K562 (cell line): ENCODE measurements around the gene METAP1D. TPM values are rescaled to one million over a fixed set of nuclear protein-coding genes. Genes with fewer than 3 reads are reported as not detected.

ENCODE experiments used
- CXXC5 ChIP-seq: fragments of 250-450 bp; sonication (Bioruptor Pico); IDR thresholded peaks from 2 replicates; pipeline ENCODE4 v1.8.0; 2022; ENCODE audit warnings: inconsistent platforms, mild to moderate bottlenecking, moderate library complexity
- FOXA3 ChIP-seq, 2 experiments: fragments of 450-650 bp in 1 of 2; sonication (generic) in 1 of 2; formaldehyde crosslinking; IDR thresholded peaks in 1 of 2; conservative IDR thresholded peaks in 1 of 2; 2 replicates each; pipeline versions ENCODE4 v1.4.0 to v1.8.0; 2020 to 2022; ENCODE audit warnings: mild to moderate bottlenecking in 2 of 2, missing genetic modification reagents in 1 of 2
- HNRNPLL ChIP-seq: fragments of 200-400 bp; formaldehyde crosslinking; IDR thresholded peaks from 2 replicates; pipeline ENCODE4 v1.6.1; 2017; ENCODE audit warnings: low read length, low read depth, mild to moderate bottlenecking; ENCODE audit not compliant: poor library complexity, severe bottlenecking
- NELFE ChIP-seq: IDR thresholded peaks from 2 replicates; pipeline ENCODE4 v1.6.1; 2011; ENCODE audit warnings: mild to moderate bottlenecking; ENCODE audit not compliant: insufficient read depth, insufficient read length
- NRF1 ChIP-seq, 2 experiments: fragments of 450-650 bp; IDR thresholded peaks in 1 of 2; conservative IDR thresholded peaks in 1 of 2; 2 replicates each; pipeline ENCODE4 v1.6.1; 2014; ENCODE audit warnings: mild to moderate bottlenecking in 2 of 2
- POLR2B ChIP-seq: fragments of 450-650 bp; IDR thresholded peaks from 2 replicates; pipeline ENCODE4 v1.6.1; 2018; ENCODE audit warnings: low read depth; ENCODE audit not compliant: partially characterized antibody
- ZNF707 ChIP-seq: fragments of 250-450 bp; sonication (Bioruptor Pico); conservative IDR thresholded peaks from 2 replicates; pipeline ENCODE4 v1.8.0; 2022; ENCODE audit warnings: inconsistent platforms, mild to moderate bottlenecking, moderate library complexity
- polyA plus RNA-seq, 8 experiments: library from polyadenylated mRNA; depleted of rRNA in 4 of 8; stranded (reverse) in 5 of 8; unstranded in 3 of 8; fragments of >200 nt; fragmentation: Nextera tagmentation in 2 of 8; fragmentation: Illumina TruSeq in 1 of 8; extraction: Ambion mirVana in 2 of 8; extraction: Trizol in 1 of 8; gene quantifications; 2 replicates each; pipeline versions ENCODE4 v1.2.1 to v1.2.3, GENCODE V29; 2011 to 2014; ENCODE audit warnings: inconsistent platforms in 1 of 8, missing spikeins in 1 of 8
- total RNA-seq, 7 experiments: library from RNA; depleted of rRNA in 6 of 7; stranded (reverse); fragments of >200 nt in 6 of 7; fragmentation: Illumina TruSeq in 2 of 7; extraction: Trizol in 2 of 7; gene quantifications; 2 replicates each; pipeline versions ENCODE4 v1.2.1 to v1.2.3, GENCODE V29; 2011 to 2021; ENCODE audit warnings: low replicate concordance in 1 of 7
- TF ChIP-seq, protein P1 (sequence below), 2 experiments: fragments of 150-350 bp in 1 of 2; IDR thresholded peaks; 2 replicates each; pipeline ENCODE4 v1.6.1; 2012 to 2016; ENCODE audit warnings: low read depth in 2 of 2, low read length in 2 of 2, mild to moderate bottlenecking in 1 of 2, moderate library complexity in 1 of 2
- TF ChIP-seq, protein P2 (sequence below): IDR thresholded peaks from 2 replicates; pipeline ENCODE4 v1.6.1; 2016; ENCODE audit warnings: missing genetic modification characterization, missing compliant biosample characterization
- TF ChIP-seq, protein P3 (sequence below), 2 experiments: fragments of 450-650 bp in 1 of 2; sonication (generic) in 1 of 2; formaldehyde crosslinking in 1 of 2; IDR thresholded peaks; 2 replicates each; pipeline versions ENCODE4 v1.7.1 to v1.9.0; 2016 to 2022; ENCODE audit warnings: inconsistent platforms in 1 of 2, mild to moderate bottlenecking in 1 of 2, missing genetic modification reagents in 1 of 2

The METAP1D gene
- total and polyA plus RNA-seq, 9 of the 15 experiments (the other 6 are each of a cell fraction or from before 2014, with no cell fraction given) = 8.0 to 23.4 (median 15.7) TPM

DNA sequence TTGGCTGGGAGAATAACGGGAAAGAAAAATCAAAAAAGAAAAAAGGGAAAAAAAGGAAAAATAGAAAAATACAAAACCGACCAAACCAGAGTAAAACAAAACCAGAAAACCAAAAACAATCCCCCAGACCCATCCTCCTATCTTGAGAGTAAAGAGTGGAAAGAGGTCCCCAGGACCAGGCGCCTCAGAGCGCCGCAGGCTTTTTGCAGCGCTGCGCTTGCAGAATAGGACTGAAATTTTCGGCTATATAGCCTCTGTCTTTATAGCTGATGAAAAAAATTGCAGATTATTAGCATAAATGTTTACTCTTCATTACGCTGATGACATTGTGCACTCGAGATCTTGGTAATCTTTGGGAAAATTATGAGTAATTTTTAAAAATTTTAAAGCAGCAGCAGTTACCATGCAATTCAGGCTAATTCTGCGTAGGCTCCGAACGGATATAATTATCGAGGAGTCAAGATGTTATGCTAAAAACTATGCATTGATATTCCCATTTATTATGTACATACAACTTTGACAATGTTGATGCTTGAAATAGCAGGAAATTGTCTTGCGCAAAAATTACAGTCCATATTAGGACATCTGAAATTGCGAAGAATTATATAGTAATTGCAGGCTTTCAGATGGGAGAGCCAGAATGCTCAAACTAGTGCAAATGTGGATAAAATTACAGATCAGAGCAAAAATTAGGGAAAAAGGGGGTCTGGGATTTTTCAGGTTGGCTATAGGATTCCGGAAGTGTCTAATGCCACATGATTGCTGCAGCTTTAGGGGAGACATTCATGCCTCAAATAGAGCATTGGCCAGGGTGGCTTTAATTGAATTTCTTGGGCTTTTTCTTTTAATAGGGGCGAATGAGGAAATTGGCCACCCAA is 93.9 kb downstream of the METAP1D start (continued):
- TF ChIP-seq HNRNPLL = peak; percentile 1
- 0 out of 4 replicates have a peak, but pooled peaks of 1 of the 2 experiments have one; percentile 5 for TF ChIP-seq NRF1 (conservative IDR thresholded peaks at IDR 0.05 in 1 of 2, IDR thresholded peaks at IDR 0.05 in 1 of 2)
- no peak for TF ChIP-seq NELFE
- TF ChIP-seq FOXA3 (CRISPR knock-in tag; conservative IDR thresholded peaks at IDR 0.05 in 1 of 2, IDR thresholded peaks at IDR 0.05 in 1 of 2) = no peak
- 0 out of 2 replicates have a peak, but pooled peaks have one; percentile 3 for TF ChIP-seq CXXC5 (CRISPR knock-in tag)
- TF ChIP-seq ZNF707 (CRISPR knock-in tag) = no peak
- TF ChIP-seq, protein P1, sequence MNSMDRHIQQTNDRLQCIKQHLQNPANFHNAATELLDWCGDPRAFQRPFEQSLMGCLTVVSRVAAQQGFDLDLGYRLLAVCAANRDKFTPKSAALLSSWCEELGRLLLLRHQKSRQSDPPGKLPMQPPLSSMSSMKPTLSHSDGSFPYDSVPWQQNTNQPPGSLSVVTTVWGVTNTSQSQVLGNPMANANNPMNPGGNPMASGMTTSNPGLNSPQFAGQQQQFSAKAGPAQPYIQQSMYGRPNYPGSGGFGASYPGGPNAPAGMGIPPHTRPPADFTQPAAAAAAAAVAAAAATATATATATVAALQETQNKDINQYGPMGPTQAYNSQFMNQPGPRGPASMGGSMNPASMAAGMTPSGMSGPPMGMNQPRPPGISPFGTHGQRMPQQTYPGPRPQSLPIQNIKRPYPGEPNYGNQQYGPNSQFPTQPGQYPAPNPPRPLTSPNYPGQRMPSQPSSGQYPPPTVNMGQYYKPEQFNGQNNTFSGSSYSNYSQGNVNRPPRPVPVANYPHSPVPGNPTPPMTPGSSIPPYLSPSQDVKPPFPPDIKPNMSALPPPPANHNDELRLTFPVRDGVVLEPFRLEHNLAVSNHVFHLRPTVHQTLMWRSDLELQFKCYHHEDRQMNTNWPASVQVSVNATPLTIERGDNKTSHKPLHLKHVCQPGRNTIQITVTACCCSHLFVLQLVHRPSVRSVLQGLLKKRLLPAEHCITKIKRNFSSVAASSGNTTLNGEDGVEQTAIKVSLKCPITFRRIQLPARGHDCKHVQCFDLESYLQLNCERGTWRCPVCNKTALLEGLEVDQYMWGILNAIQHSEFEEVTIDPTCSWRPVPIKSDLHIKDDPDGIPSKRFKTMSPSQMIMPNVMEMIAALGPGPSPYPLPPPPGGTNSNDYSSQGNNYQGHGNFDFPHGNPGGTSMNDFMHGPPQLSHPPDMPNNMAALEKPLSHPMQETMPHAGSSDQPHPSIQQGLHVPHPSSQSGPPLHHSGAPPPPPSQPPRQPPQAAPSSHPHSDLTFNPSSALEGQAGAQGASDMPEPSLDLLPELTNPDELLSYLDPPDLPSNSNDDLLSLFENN (IDR thresholded peaks at IDR 0.05; ENCODE audit: low read depth in 2 of 2, low read length in 2 of 2) = no peak
- TF ChIP-seq, protein P2, sequence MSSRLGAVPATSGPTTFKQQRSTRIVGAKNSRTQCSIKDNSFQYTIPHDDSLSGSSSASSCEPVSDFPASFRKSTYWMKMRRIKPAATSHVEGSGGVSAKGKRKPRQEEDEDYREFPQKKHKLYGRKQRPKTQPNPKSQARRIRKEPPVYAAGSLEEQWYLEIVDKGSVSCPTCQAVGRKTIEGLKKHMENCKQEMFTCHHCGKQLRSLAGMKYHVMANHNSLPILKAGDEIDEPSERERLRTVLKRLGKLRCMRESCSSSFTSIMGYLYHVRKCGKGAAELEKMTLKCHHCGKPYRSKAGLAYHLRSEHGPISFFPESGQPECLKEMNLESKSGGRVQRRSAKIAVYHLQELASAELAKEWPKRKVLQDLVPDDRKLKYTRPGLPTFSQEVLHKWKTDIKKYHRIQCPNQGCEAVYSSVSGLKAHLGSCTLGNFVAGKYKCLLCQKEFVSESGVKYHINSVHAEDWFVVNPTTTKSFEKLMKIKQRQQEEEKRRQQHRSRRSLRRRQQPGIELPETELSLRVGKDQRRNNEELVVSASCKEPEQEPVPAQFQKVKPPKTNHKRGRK (tag) = 0 out of 2 replicates have a peak, but pooled peaks have one; percentile 43
- TF ChIP-seq, protein P3, sequence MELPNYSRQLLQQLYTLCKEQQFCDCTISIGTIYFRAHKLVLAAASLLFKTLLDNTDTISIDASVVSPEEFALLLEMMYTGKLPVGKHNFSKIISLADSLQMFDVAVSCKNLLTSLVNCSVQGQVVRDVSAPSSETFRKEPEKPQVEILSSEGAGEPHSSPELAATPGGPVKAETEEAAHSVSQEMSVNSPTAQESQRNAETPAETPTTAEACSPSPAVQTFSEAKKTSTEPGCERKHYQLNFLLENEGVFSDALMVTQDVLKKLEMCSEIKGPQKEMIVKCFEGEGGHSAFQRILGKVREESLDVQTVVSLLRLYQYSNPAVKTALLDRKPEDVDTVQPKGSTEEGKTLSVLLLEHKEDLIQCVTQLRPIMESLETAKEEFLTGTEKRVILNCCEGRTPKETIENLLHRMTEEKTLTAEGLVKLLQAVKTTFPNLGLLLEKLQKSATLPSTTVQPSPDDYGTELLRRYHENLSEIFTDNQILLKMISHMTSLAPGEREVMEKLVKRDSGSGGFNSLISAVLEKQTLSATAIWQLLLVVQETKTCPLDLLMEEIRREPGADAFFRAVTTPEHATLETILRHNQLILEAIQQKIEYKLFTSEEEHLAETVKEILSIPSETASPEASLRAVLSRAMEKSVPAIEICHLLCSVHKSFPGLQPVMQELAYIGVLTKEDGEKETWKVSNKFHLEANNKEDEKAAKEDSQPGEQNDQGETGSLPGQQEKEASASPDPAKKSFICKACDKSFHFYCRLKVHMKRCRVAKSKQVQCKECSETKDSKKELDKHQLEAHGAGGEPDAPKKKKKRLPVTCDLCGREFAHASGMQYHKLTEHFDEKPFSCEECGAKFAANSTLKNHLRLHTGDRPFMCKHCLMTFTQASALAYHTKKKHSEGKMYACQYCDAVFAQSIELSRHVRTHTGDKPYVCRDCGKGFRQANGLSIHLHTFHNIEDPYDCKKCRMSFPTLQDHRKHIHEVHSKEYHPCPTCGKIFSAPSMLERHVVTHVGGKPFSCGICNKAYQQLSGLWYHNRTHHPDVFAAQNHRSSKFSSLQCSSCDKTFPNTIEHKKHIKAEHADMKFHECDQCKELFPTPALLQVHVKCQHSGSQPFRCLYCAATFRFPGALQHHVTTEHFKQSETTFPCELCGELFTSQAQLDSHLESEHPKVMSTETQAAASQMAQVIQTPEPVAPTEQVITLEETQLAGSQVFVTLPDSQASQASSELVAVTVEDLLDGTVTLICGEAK (IDR thresholded peaks at IDR 0.05) = peak; percentile 50; the same call in 1 of the 2 replicates
- TF ChIP-seq, protein P3 (CRISPR knock-in tag; IDR thresholded peaks at IDR 0.05) = no peak
- TF ChIP-seq POLR2B = no peak
